Vagina (tissue), 2 donors: ENCODE results near the gene CRTC3. TPM values are rescaled to one million over a fixed set of nuclear protein-coding genes. Genes with fewer than 3 reads are reported as not detected.

Experiments used
- DNase-seq, 2 donors: peaks; one replicate each; pipeline ENCODE4 v3.0.0-alpha.2; 2017; ENCODE audit errors: extremely low spot score in 2 of 2
- H3K27ac ChIP-seq: fragments of 200-600 bp; sonication (generic); one replicate; pipeline ENCODE4 v1.5.1; 2019
- H3K27me3 ChIP-seq: fragments of 200-600 bp; sonication (generic); one replicate; pipeline ENCODE4 v1.5.1; 2019
- H3K36me3 ChIP-seq, 2 donors: fragments of 200-600 bp; sonication (generic); one replicate each; pipeline ENCODE4 v1.5.1; 2017 to 2019
- H3K4me1 ChIP-seq: fragments of 200-600 bp; sonication (generic); one replicate; pipeline ENCODE4 v1.5.1; 2019
- H3K4me3 ChIP-seq, 2 donors: fragments of 200-600 bp; sonication (generic); 1 replicate in 1 of 2; 2 replicates in 1 of 2; pipeline ENCODE4 v1.5.1; 2016 to 2019
- H3K9me3 ChIP-seq: fragments of 200-600 bp; sonication (generic); one replicate; pipeline ENCODE4 v1.5.1; 2019
- CTCF ChIP-seq, 3 experiments: fragments of 450-650 bp in 2 of 3; fragments of 200-600 bp in 1 of 3; sonication (generic) in 1 of 3; IDR thresholded peaks; one replicate each; pipeline ENCODE4 v1.5.1; 2017 to 2019; ENCODE audit warnings: antibody characterized with exemption in 3 of 3, mild to moderate bottlenecking in 2 of 3, moderate library complexity in 2 of 3
- POLR2A ChIP-seq, 2 donors: fragments of 450-650 bp; IDR thresholded peaks; one replicate each; pipeline ENCODE4 v1.6.1; 2017; ENCODE audit warnings: antibody characterized with exemption in 2 of 2, mild to moderate bottlenecking in 2 of 2, moderate library complexity in 2 of 2
- POLR2AphosphoS5 ChIP-seq, 2 donors: sonication (generic); formaldehyde crosslinking; IDR thresholded peaks; one replicate each; pipeline ENCODE4 v1.9.0; 2017; ENCODE audit warnings: antibody characterized with exemption in 2 of 2, mild to moderate bottlenecking in 2 of 2, low read depth in 1 of 2; ENCODE audit not compliant: insufficient read depth in 1 of 2
- intact Hi-C: fragments of 100-400 bp; cut with DNase I; formaldehyde crosslinking; loops from one replicate; pipeline ENCODE4 v1.15.1; 2023
- total RNA-seq: library from RNA; depleted of rRNA; stranded (reverse); fragments of >200 nt; gene quantifications from one replicate; pipeline ENCODE4 v1.2.3, GENCODE V29; 2016

CRTC3 gene
- 43.5 TPM for total RNA-seq

- TF ChIP-seq POLR2A (IDR thresholded peaks at IDR 0.05) (peak in 1 of 2 donors; percentile 71), CTCF (IDR thresholded peaks at IDR 0.05) (no peak), POLR2AphosphoS5 (IDR thresholded peaks at IDR 0.05; ENCODE audit: insufficient read depth in 1 of 2, low read depth in 1 of 2) (peak in 1 of 2 donors; percentile 57)
- peaks cover 34% of the 10 kb centered on the region for H3K4me1 ChIP-seq
- peak within 1 kb of the TSS; percentile 69 to 84 for H3K4me3 ChIP-seq
- H3K36me3 ChIP-seq, result no peaks in the 10 kb centered on the region
- no peaks in the 10 kb centered on the region for H3K27me3 ChIP-seq
- H3K27ac ChIP-seq, result peak within 1 kb of the TSS; percentile 91
- intact Hi-C loops, result loop anchor here (10.0 kb wide), 1 partner anchor 75 kb away; no protein-coding TSS in a partner anchor
- no peaks in the 10 kb centered on the region for H3K9me3 ChIP-seq
- DNase-seq, result no peak
Measured at GRCh38 chr15:90529371-90530249, at the start of gene CRTC3. CRTC3 (plus strand) TSS chr15:90529923; CDS start chr15:90530072, 149 bp downstream.

GRCh38 chr15:90481023-90481422 is 48.7 kb upstream of the CRTC3 start:
- Histone ChIP-seq H3K27me3 (no peaks in the 10 kb centered on the region), H3K4me1 (peaks cover 11% of the 10 kb centered on the region), H3K9me3 (no peaks in the 10 kb centered on the region), H3K4me3 (no peak overlapping the region), H3K27ac (peak overlapping the region; percentile 52), H3K36me3 (peaks cover 5 to 52% of the 10 kb centered on the region in 2 donors)
- TF ChIP-seq POLR2AphosphoS5 (IDR thresholded peaks at IDR 0.05; ENCODE audit: insufficient read depth in 1 of 2, low read depth in 1 of 2), result no peak
- no peak for TF ChIP-seq CTCF (IDR thresholded peaks at IDR 0.05)
- TF ChIP-seq POLR2A (IDR thresholded peaks at IDR 0.05), result no peak
- intact Hi-C loops, result loop anchor here (5.0 kb wide), 1 partner anchor 159 kb away; no protein-coding TSS in a partner anchor
- DNase-seq, result no peak

- TF ChIP-seq POLR2A (IDR thresholded peaks at IDR 0.05) (no peak), CTCF (IDR thresholded peaks at IDR 0.05) (peak; percentile 21 to 82 (median 64))
- peaks cover 0 to 60% of the 10 kb centered on the region in 2 donors for H3K36me3 ChIP-seq
- no peaks in the 10 kb centered on the region for H3K9me3 ChIP-seq
- no peak for DNase-seq
- H3K4me3 ChIP-seq, result no peak overlapping the region
- peaks cover 11% of the 10 kb centered on the region for H3K4me1 ChIP-seq
- intact Hi-C loops, result loop anchor here (5.0 kb wide), 1 partner anchor 160 kb away; no protein-coding TSS in a partner anchor
- H3K27me3 ChIP-seq, result no peaks in the 10 kb centered on the region
- H3K27ac ChIP-seq, result peak overlapping the region; percentile 52
Measured at GRCh38 chr15:90482124-90483011, 47.4 kb upstream of the CRTC3 start.

GRCh38 chr15:90483012-90483307 is 46.8 kb upstream of the CRTC3 start:
- Histone ChIP-seq H3K4me3 (no peak overlapping the region), H3K27ac (no peak overlapping the region), H3K36me3 (peaks cover 0 to 60% of the 10 kb centered on the region in 2 donors), H3K9me3 (no peaks in the 10 kb centered on the region), H3K4me1 (peaks cover 11% of the 10 kb centered on the region), H3K27me3 (no peaks in the 10 kb centered on the region)
- DNase-seq, result no peak
- intact Hi-C loops, result loop anchor here (5.0 kb wide), 1 partner anchor 161 kb away; no protein-coding TSS in a partner anchor
- TF ChIP-seq POLR2AphosphoS5 (IDR thresholded peaks at IDR 0.05; ENCODE audit: insufficient read depth in 1 of 2, low read depth in 1 of 2) (no peak), CTCF (IDR thresholded peaks at IDR 0.05) (no peak), POLR2A (IDR thresholded peaks at IDR 0.05) (no peak)
